NCI-H526 (cell line): ENCODE measurements around the gene ZNF491.
"Not testable (repeated sequence)": the region's sequence is repeated elsewhere in the genome, so short reads cannot be mapped to it uniquely, and the experiment has no call there.

Experiments
- DNase-seq, 2 experiments: peaks; one replicate each; lab custom pipeline; 2025; lab: John Stamatoyannopoulos, UW

The ZNF491 gene

GRCh38 chr19:11798391-11799330 lies at the start of gene ZNF491:
TSS of gene ZNF491 (plus strand) at chr19:11798523. CDS start at chr19:11805954, 7,431 bp downstream.
- peak; percentile 84 to 92 for DNase-seq

- DNase-seq: no peak
Observed at GRCh38 chr19:11749751-11750150, 48.6 kb upstream of the ZNF491 start.

GRCh38 chr19:11752244-11752736 lies 46.0 kb upstream of the ZNF491 start:
- no peak for DNase-seq

- no peak for DNase-seq
Observed at GRCh38 chr19:11754663-11755062, 43.7 kb upstream of the ZNF491 start.

- no peak for DNase-seq
Observed at GRCh38 chr19:11756965-11757364, 41.4 kb upstream of the ZNF491 start.

GRCh38 chr19:11759805-11760204 lies 38.5 kb upstream of the ZNF491 start:
- no peak for DNase-seq

- DNase-seq: no peak
Observed at GRCh38 chr19:11763117-11763516, 35.2 kb upstream of the ZNF491 start.

GRCh38 chr19:11763611-11764010 lies 34.7 kb upstream of the ZNF491 start:
- no peak for DNase-seq

- DNase-seq: peak; percentile 82 to 95
Observed at GRCh38 chr19:11766597-11767591, 31.4 kb upstream of the ZNF491 start, which contains the start of gene ZNF441. TSS of gene ZNF441 (plus strand) at chr19:11767000. CDS start at chr19:11767194, 194 bp downstream.

GRCh38 chr19:11767633-11768133 lies 30.6 kb upstream of the ZNF491 start:
- peak; percentile 4 to 31 for DNase-seq

- DNase-seq: no peak
Observed at GRCh38 chr19:11769995-11770394, 28.3 kb upstream of the ZNF491 start.

GRCh38 chr19:11771520-11771919 lies 26.8 kb upstream of the ZNF491 start:
- not testable (repeated sequence) for DNase-seq

GRCh38 chr19:11776669-11777068 lies 21.7 kb upstream of the ZNF491 start:
- not testable (repeated sequence) for DNase-seq

GRCh38 chr19:11780431-11781020 lies 17.8 kb upstream of the ZNF491 start:
- DNase-seq: no peak

- no peak for DNase-seq
Observed at GRCh38 chr19:11781295-11782057, 16.8 kb upstream of the ZNF491 start.

GRCh38 chr19:11783767-11784166 lies 14.6 kb upstream of the ZNF491 start:
- no peak for DNase-seq

GRCh38 chr19:11784356-11784755 lies 14.0 kb upstream of the ZNF491 start:
- no peak for DNase-seq

- DNase-seq: no peak
Observed at GRCh38 chr19:11787536-11787935, 10.8 kb upstream of the ZNF491 start.

- no peak for DNase-seq
Observed at GRCh38 chr19:11792942-11793341, 5.4 kb upstream of the ZNF491 start.

- peak; percentile 86 to 93 for DNase-seq
Observed at GRCh38 chr19:11797491-11797890, 832 bp upstream of the ZNF491 start.
